GM19463 (cell line): Measurements from ENCODE around the gene IRX4.

Experiments used
- ATAC-seq: cut with Tn5 transposase; IDR thresholded peaks from one replicate; pipeline ENCODE4 v1.9.1; 2021; ENCODE audit warnings: mild to moderate bottlenecking, moderate library complexity; ENCODE audit not compliant: unreplicated experiment

IRX4 gene

DNA sequence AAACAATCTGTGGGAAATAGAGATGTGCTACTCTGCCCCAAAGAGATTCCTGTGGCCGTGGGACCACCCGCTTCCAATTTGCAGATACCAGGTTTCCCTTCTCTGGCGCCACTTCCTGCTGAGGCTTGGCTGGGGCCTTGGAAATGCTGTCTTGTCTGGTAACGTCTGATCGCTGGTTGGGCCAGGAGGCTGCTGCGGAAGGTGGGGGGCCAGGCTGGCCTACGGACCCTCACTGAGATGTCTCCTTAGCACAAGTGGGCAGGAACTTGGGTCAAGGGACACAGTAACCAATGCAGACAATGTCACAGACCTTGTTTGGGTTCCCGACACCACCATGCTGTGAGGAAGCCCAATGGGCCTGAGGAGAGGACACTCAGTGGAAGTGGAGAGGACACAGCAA, 31.7 kb upstream of the IRX4 start:
- ATAC-seq, result no peak

DNA sequence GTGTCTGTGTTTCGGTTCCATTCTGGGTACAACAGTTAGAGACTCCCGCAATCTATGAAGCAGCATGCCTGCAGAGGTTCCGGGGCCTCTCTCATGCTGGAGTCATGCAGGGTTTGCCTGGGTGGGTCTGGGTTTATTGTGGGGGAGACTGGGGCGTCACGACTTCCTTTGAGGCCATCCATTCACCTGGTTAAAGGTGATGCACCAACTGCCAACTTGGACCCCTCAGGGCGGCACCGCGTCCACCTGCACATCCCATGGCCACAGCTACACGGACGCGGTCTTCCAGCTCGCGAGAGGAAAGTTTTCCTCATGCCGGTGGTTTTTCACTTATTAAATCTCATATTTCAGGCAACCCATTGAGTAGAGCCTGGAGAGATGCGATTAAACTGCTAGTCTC, 30.9 kb upstream of the IRX4 start:
- ATAC-seq, result no peak

DNA sequence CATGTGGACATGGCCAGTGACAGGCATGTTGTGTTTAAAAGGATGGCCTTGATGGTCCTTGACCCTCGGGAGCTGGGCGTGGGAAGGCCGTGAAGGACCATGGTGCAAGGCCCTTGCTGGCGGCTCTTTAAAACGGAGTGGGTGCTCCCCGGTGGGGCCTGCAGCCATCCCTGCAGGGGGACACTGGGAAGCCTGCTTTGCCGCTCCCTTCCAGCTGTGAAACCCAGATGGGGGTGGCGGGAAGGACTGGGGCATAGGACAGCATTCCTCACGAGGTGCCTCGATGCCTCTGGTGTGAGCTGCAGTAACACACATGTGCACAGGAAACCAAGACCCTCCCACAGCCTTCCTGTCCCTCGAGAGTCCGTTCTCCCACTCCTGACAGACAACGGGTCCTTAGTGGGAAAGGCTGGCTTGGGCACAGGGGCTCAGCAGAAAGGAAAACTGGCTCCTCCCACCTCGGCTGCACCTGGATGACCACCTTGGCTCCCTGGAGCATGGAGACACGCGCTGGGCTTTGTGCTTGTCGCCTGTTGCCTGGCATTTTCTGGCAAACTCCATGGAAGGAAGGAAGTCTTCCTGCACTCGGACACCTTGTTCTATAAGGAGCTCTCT, 30.3 kb upstream of the IRX4 start:
- no peak for ATAC-seq

DNA sequence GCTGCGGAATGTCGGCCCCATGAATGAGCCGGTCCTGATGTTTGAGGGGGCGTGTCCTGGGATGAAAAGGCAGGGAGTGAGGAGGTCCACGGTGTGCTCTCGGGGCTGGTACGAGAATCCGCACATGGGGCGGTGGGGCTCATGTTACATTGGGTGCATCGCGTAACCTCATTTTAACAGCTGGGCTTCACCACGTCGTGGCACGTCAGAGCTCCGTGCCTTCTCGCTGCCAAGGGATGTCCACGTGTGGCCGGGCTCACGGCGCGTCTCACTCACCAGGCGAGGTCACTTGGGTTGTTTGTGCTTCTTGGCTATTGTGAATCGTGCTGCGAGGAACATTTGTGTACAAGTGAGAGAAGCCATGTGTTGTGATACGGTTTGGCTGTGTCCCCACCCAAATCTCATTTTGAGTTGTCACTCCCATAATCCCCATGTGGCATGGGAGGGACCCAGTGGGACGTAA, 29.1 kb upstream of the IRX4 start:
- no peak for ATAC-seq

DNA sequence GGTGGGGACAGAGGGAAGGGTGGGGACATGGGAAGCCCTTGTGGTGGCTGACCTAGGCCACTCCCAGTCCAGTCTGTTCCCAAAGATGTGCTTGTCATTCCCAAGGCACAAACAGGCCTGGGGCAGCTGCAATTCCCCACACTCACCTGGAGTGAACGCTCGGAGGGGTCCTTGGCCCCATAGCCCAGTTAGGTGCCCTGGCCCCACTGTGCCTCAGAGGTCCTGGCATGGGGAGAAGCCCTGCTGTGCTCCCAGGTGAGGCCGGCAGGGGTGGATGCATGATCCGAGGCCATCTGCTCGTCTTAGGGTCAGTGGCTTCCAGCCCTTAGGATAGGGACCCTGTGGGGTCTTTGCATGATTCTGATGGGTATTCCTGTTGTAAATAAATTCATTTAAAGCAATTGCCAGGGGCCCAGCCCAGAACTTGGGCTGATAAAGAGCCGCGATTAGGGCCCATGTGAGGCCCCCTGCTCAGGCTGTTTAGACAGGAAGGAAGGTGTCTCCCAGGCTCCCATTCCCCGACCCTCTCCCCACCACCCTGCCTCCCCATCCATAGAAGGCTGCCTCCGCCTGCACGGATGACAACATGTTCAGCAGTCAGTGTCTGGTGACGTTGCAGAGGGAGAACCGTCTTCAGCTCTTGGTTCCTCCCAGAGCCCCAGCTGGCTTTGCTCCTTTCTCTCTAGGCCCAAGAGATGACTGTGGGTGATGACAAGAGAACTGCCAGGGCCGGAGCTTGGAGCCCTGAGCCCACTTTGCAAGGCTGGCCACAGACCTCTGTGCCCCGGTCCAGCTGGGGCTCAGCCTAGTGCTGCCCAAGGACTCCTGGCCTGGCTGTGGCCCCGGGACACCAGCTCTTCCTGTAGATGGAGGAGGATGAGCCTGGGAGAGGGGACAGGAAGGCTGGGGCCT, 28.4 kb upstream of the IRX4 start:
- ATAC-seq, result no peak

DNA sequence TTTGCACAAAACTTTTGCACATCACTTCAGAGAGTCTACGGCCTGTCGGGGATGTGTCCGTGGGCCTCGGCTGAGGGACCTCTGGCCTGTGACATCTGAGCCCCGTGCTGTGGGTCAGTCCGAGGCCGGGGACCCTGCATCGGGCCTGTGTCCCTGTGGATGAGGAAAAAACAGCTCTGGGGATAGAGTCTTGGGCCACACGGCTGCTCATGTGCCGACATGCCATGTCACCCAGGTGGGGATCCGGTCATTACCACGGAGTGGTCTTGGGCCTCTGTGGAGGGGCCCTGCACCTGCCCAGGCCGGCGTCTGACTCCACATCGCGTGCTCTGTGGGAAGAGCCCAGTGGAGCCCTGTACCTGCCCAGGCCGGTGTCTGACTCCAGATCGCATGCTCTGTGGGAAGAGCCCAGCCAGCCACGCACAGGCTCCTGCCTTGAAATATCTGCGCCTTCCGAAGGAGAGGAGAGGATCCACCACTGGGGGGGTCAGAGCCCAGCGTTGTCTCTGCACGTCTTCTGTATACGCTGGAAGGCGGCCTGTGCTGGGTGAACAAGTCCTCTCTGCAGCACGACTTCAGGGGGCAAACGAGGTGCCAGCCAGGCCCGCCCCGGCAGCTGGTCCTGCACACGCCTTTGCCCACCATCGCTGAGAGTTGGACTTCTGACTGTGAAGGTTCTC, 27.5 kb upstream of the IRX4 start:
- no peak for ATAC-seq

DNA sequence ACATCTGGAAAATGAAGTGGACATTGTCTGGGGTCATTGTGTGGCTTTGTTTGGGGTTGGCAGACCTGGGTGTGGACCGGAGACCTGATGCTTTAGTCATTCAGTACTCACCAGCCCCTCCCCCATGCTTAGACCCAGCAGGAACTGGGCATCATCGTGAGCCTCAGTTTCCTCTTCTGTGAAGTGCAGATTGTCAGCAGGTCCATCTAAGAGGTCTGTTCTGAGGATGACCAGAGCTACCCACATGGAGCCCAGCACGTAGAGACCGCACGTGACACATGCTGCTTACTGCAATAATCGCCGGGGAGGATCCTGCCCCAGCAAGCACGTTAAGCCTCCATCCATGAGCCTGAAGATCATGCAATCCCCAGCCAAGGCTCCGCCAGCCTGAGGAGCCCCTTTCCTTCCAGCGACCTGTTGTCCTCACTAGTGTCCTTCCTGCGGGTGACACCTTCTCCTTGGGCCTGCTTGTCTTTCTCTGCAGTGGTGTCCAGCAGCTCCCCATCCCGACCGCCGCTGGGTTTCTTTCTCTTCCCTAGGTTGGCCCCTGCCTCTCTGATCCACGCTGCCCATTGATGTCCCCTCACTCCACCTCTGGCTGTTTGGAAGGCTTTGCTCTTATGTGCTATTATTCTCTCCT, 26.7 kb upstream of the IRX4 start:
- no peak for ATAC-seq

DNA sequence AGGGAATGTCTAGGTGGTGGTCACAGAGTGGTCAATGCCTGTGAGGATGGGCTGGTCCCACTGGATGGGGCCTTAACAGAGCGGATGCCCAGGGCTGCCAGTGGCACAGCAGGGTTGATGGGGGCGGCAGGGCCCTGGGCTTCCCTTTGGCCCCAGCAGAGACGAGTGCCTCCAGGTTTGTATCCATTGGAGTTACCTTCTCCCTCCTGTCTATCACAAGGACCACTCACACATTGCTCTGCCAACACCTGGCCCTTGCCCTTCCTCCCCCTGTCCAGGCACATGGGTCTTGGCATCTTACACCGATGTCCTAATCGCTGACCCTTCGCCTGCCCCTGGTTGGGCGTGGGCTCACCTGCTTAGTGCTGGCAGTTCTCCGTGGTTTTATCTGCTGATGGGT, 26.2 kb upstream of the IRX4 start:
- no peak for ATAC-seq

DNA sequence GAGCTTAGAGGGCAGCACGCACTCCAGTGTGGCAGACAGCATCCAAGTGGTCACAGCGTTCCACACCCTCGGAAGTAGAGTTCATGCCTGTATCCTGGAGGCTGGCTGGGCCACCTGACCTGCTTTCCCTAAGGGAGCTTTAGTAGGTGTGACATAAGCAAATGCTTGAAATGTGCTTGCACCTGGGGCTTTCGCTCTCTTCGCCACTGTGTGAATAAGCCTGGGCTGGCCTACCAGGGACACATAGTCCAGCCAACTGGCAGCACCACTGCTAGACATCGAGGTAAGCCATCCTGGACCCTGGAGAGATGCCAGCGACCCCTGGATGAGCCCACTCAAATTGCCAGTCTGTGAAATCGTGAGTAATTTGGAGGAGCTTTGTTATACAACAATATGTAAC, 24.9 kb upstream of the IRX4 start:
- no peak for ATAC-seq

DNA sequence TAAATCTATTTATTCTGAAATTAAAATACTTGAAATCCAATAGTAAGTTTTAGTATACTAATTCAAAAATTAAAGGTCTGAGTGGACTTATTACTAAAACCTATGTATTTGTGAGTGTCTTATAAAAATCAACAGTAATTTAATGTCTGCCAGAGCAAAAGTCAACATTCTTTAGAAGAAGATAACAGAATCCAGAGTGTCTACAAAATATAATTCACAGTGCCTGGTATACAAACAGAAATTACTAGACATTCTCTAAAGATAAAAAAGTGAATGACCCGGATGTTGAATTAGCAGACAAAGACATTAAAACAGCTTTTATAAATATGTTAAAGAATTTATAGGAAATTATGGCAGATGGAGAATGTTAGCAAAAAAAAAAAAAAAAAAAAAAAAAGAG, 22.4 kb upstream of the IRX4 start:
- ATAC-seq, result no peak

DNA sequence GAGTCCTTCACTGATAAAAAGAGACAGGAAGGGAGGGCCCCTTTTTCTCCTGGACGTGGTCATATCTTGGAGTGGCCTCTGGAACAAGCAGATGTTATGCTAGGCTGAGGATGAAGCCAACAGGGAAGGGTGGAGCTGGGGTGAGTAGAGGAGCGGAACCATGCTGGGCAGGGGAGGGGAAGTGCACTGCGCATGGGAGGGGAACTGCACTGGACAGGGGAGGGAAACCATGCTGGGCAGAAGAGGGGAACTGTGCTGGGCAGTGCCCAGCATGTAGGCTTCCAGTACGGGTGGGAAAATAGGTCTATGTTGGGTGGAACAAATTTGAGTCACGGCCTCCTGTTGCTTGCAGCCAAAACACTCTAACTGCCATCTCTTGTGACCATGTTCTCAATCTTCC, 19.3 kb upstream of the IRX4 start:
- ATAC-seq, result no peak

DNA sequence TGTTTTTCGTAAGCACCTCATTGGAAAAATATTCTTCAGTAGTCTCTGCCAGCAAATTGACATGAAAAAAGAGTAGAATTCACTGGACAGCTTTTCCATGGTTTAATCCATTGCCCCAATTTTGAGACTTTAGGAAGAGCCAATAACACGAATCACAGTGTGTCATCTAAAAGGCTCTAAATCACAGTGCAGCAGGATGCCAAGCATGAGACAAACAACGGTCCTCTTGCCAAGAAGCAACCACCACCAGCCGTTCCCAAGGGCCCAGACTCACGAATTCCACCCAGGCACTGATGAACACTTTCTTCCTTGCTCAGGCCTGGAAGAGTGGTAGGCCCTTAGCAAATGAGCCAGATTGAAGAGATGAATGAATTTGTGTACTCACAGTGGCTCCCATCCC, 18.3 kb upstream of the IRX4 start:
- no peak for ATAC-seq

DNA sequence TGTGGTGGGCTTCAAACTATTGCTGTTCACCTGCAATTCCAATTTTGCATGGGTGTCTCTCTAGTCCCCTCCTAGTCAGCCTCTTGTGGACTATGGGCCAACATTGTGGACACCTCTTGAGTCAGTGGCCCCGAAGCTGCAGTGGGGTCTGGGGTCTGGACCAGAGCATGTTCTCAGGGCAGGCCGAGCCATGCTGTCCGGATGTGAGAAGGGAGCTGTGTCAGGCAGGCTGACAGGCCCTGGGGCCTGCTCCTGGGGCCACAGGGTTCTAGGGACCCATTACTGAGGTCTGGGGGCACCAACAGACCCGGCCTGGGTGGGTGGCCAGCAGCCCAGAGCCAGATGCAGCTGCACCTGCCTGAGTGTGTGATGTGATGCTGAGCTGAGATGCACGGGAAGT, 16.5 kb upstream of the IRX4 start:
- no peak for ATAC-seq

DNA sequence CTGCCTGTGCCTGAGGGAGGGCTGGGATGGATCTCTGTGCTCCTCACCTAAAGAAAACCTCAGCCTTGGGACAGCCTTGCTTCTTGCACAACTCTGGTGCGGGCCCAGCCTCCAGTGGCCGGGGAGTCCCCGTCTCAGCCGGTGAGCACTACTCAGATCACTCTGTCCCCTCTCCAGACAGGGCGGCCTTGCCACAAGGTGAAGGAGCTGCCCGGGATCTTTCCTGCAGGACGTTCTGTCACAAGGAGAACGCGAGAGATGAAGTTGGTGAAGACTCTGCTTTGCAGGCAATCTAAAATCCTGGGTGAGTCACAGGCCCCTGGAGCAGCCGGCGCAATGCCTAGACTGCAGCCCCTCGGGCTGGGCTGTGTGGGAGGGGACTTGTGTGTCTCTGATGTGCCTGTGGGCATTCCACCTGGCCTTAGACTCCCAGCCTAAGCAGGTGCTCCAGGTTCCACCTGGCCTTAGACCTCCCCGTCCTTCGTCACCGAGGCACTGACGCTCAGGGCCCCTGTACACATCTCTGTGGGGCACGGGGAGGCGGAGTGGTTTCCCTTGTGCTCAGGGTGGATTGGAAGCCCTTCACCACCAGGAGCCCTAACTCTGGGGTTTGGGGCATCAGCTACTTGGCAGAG, 15.2 kb upstream of the IRX4 start:
- no peak for ATAC-seq

DNA sequence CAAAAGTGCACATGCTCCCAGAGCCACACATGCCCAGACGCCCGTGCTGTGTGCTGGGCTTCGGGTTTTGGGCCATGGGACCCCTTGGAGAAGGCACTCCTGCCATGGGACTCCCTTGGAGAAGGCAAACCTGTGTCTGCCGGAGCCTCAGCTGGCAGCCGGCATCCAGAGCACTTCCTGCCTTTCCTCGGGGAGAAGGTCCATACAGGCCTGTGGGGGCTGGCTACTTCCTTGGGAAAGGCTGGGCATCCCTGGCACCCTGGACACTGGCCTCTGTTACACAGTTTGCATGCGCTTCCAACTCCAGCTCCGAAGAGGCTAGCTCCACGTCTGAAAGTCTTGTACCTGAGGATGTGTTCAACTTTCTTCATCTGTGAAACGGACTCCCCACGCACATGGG, 14.7 kb upstream of the IRX4 start:
- no peak for ATAC-seq

DNA sequence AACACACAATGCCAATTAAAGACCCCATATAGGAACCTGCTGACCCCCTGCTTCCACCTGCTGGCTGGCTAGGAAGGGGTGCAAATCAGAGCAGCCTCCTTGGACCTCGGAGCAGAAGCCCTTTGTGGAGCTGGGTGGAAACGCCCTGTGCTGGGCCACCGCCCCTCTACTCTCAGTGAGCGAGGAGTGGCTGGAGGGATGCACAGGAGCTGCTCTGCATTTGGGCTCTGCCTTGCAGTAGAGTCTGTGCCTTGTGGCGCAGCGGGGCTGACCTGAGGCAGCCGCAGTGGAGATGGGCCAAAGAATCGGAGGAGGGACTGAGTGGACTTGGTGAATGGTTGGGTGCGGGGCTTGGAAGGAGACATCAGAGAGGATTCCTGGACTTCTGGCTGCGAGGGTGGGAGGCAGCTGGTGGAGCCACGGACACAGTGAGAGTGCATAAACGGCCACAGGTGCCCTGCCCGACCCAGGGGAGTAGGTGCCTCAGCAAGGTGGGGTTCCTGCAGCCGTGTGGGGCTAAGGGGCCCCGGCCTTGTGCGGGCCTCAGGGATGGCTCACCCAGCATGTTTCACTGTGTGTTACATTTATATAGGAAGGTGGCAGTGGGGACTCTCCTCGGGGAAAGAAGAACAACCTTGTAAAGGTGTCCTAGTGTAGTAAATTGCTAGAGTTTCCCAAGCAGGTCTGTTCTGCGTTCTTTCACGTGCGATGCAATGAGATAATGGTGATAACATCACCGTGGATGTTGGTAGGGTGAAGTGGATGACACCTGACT, 14.1 kb upstream of the IRX4 start:
- no peak for ATAC-seq

DNA sequence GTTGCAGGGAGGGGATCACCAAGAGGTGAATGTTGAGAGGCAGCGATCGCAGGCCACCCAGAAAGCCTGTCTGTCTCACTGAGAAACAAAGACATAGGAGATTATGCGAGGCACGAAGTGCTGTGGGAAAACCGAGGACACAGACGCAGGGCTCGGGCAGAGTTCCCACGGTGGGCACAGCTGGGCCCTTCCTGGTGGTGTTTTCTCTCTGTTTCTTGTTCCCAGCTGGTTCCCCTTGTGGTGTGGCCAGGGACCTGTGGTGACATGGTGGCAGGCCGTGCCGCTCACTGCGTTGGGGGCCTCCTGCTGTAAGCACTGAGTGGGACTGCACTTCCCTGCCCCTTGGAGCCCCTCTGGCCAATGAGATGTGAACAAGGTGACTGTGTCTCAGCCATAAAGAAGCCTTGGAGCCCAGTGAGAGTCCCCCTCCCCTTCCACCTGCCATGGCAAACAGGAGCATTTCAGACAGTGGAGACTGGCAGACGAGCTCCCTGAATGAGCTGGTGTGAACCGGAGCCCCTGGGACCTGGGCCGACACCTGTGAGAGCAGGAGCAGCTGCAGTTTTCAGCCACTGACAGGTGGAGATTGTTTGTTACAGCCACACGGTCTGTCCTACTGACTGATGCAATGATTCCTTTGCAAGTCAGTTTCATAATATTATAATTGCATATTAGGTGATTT, 13.2 kb upstream of the IRX4 start:
- no peak for ATAC-seq

DNA sequence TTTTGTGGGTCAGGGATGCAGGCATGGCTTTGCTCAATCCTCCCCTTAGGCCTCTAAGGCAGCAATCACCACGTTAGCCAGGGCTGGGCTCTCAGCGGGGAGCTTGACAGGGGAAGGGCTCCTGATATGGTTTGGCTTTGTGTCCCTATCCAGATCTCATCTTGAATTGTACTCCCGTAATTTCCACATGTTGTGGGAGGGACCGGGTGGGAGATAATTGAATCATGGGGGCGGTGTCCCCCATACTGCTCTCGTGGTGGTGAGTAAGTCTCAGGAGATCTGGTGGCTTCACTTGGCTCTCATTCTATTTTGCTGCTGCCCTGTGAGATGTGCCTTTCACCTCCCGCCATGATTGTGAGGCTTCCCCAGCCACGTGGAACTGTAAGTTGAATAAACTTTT, 11.5 kb upstream of the IRX4 start:
- ATAC-seq, result no peak

DNA sequence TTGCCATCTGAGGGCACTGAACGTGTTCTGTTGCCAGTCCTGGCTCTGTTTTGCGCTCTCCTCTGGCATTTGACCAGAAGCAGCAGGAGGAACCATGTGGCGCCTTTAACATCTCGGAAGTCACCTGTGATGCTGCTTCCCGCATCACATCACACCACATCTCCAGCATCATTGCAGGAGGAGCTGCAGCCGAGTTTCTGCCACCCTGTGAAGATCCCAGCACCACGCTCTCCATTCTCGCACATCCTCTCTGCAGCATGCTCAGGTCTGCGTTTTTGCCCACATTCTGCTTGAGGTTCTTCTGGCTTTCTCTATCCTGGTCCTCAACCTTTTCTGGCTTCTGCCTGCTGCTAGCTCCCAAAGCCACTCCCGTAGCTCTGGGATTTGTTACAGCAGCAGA, 11.0 kb upstream of the IRX4 start:
- ATAC-seq, result no peak
